K562 (cell line): ENCODE measurements around the gene MAGI2.

Experiments
- CEBPB ChIP-seq: fragments of 450-650 bp; IDR thresholded peaks from 2 replicates; pipeline ENCODE4 v1.6.1; 2016; ENCODE audit warnings: missing genetic modification characterization, missing compliant biosample characterization
- CHD1 ChIP-seq: fragments of 200-600 bp; sonication (generic); IDR thresholded peaks from one replicate; pipeline ENCODE4 v1.6.1; 2012; ENCODE audit warnings: mild to moderate bottlenecking, moderate library complexity, low read length, inconsistent platforms
- CHD4 ChIP-seq: fragments of 200-600 bp; sonication (generic); IDR thresholded peaks from 3 replicates; pipeline ENCODE4 v1.6.1; 2012; ENCODE audit warnings: low read depth, mild to moderate bottlenecking, mixed read lengths, low read length, inconsistent platforms; ENCODE audit not compliant: insufficient read depth, insufficient replicate concordance, poor library complexity, severe bottlenecking
- EZH2 ChIP-seq: IDR thresholded peaks from 2 replicates; pipeline ENCODE4 v1.6.1; 2012; ENCODE audit warnings: low read depth, mild to moderate bottlenecking, inconsistent platforms, low read length, borderline replicate concordance
- KAT7 ChIP-seq: sonication (generic); formaldehyde crosslinking; IDR thresholded peaks from 2 replicates; pipeline ENCODE4 v1.8.0; 2022; ENCODE audit warnings: missing genetic modification reagents, mild to moderate bottlenecking, borderline replicate concordance
- MAFF ChIP-seq: IDR thresholded peaks from 2 replicates; pipeline ENCODE4 v1.6.1; 2012; ENCODE audit warnings: low read length, improper control_type of control experiment
- MYBL2 ChIP-seq, 2 experiments: fragments of 450-650 bp in 1 of 2; sonication (generic) in 1 of 2; formaldehyde crosslinking in 1 of 2; IDR thresholded peaks; 2 replicates each; pipeline versions ENCODE4 v1.6.1 to v1.8.1; 2017 to 2022; ENCODE audit warnings: borderline replicate concordance in 1 of 2, inconsistent platforms in 1 of 2, low read depth in 1 of 2, mild to moderate bottlenecking in 1 of 2, missing genetic modification reagents in 1 of 2, moderate library complexity in 1 of 2
- POLR2AphosphoS5 ChIP-seq: IDR thresholded peaks from 2 replicates; pipeline ENCODE4 v1.6.1; 2011; ENCODE audit warnings: mild to moderate bottlenecking, low read depth, low read length, moderate library complexity; ENCODE audit not compliant: control insufficient read depth, insufficient read depth
- ZNF140 ChIP-seq: fragments of 250-450 bp; sonication (Bioruptor Pico); IDR thresholded peaks from 2 replicates; pipeline ENCODE4 v1.8.0; 2021; ENCODE audit warnings: moderate library complexity, mild to moderate bottlenecking, inconsistent platforms
- ZNF274 ChIP-seq: IDR thresholded peaks from 2 replicates; pipeline ENCODE4 v1.6.1; 2011; ENCODE audit warnings: low read depth, mild to moderate bottlenecking, low read length, moderate library complexity, borderline replicate concordance
- TF ChIP-seq, protein P1 (sequence below), 2 experiments: fragments of 450-650 bp; formaldehyde crosslinking in 1 of 2; IDR thresholded peaks; 2 replicates each; pipeline versions ENCODE4 v1.4.0 to v1.6.1; 2014 to 2020; ENCODE audit warnings: mild to moderate bottlenecking in 2 of 2, borderline replicate concordance in 1 of 2, low read depth in 1 of 2
- TF ChIP-seq, protein P2 (sequence below): sonication (generic); formaldehyde crosslinking; IDR thresholded peaks from 2 replicates; pipeline ENCODE4 v1.5.0; 2020; ENCODE audit warnings: missing genetic modification reagents
- TF ChIP-seq, protein P3 (sequence below): fragments of 450-650 bp; IDR thresholded peaks from 2 replicates; pipeline ENCODE4 v1.6.1; 2016; ENCODE audit warnings: low read depth

DNA sequence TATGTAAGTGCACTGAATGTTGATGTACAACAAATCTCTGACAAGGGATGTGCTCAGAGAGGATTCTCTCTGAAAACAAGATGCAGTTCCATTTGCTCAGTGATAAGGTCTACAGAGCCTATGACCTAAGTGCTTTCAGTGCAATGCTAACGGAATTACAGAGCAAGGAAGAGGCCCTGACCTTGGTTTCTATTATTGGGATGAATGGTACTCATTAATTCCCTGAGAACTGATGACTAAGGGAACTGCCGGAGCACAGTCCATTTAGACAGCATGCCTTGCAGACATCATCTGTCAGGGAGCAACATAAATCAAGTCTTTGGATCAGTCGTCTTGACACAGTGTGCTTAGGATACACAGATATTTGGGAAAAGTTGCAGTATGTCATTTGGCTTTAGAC is 1314.1 kb downstream of the MAGI2 start:
- TF ChIP-seq CHD1: no peak
- no peak for TF ChIP-seq MYBL2 (IDR thresholded peaks at IDR 0.05; ENCODE audit: low read depth)
- no peak for TF ChIP-seq MYBL2 (CRISPR knock-in tag; IDR thresholded peaks at IDR 0.05; ENCODE audit: borderline replicate concordance)
- no peak for TF ChIP-seq EZH2
- TF ChIP-seq, protein P1, sequence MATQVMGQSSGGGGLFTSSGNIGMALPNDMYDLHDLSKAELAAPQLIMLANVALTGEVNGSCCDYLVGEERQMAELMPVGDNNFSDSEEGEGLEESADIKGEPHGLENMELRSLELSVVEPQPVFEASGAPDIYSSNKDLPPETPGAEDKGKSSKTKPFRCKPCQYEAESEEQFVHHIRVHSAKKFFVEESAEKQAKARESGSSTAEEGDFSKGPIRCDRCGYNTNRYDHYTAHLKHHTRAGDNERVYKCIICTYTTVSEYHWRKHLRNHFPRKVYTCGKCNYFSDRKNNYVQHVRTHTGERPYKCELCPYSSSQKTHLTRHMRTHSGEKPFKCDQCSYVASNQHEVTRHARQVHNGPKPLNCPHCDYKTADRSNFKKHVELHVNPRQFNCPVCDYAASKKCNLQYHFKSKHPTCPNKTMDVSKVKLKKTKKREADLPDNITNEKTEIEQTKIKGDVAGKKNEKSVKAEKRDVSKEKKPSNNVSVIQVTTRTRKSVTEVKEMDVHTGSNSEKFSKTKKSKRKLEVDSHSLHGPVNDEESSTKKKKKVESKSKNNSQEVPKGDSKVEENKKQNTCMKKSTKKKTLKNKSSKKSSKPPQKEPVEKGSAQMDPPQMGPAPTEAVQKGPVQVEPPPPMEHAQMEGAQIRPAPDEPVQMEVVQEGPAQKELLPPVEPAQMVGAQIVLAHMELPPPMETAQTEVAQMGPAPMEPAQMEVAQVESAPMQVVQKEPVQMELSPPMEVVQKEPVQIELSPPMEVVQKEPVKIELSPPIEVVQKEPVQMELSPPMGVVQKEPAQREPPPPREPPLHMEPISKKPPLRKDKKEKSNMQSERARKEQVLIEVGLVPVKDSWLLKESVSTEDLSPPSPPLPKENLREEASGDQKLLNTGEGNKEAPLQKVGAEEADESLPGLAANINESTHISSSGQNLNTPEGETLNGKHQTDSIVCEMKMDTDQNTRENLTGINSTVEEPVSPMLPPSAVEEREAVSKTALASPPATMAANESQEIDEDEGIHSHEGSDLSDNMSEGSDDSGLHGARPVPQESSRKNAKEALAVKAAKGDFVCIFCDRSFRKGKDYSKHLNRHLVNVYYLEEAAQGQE (IDR thresholded peaks at IDR 0.05; ENCODE audit: borderline replicate concordance): no peak
- TF ChIP-seq, protein P1 (CRISPR knock-in tag; IDR thresholded peaks at IDR 0.05; ENCODE audit: low read depth): no peak
- TF ChIP-seq CHD4: no peak
- no peak for TF ChIP-seq POLR2AphosphoS5
- TF ChIP-seq, protein P2, sequence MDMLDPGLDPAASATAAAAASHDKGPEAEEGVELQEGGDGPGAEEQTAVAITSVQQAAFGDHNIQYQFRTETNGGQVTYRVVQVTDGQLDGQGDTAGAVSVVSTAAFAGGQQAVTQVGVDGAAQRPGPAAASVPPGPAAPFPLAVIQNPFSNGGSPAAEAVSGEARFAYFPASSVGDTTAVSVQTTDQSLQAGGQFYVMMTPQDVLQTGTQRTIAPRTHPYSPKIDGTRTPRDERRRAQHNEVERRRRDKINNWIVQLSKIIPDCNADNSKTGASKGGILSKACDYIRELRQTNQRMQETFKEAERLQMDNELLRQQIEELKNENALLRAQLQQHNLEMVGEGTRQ (CRISPR knock-in tag): no peak
- no peak for TF ChIP-seq ZNF274
- TF ChIP-seq, protein P3, sequence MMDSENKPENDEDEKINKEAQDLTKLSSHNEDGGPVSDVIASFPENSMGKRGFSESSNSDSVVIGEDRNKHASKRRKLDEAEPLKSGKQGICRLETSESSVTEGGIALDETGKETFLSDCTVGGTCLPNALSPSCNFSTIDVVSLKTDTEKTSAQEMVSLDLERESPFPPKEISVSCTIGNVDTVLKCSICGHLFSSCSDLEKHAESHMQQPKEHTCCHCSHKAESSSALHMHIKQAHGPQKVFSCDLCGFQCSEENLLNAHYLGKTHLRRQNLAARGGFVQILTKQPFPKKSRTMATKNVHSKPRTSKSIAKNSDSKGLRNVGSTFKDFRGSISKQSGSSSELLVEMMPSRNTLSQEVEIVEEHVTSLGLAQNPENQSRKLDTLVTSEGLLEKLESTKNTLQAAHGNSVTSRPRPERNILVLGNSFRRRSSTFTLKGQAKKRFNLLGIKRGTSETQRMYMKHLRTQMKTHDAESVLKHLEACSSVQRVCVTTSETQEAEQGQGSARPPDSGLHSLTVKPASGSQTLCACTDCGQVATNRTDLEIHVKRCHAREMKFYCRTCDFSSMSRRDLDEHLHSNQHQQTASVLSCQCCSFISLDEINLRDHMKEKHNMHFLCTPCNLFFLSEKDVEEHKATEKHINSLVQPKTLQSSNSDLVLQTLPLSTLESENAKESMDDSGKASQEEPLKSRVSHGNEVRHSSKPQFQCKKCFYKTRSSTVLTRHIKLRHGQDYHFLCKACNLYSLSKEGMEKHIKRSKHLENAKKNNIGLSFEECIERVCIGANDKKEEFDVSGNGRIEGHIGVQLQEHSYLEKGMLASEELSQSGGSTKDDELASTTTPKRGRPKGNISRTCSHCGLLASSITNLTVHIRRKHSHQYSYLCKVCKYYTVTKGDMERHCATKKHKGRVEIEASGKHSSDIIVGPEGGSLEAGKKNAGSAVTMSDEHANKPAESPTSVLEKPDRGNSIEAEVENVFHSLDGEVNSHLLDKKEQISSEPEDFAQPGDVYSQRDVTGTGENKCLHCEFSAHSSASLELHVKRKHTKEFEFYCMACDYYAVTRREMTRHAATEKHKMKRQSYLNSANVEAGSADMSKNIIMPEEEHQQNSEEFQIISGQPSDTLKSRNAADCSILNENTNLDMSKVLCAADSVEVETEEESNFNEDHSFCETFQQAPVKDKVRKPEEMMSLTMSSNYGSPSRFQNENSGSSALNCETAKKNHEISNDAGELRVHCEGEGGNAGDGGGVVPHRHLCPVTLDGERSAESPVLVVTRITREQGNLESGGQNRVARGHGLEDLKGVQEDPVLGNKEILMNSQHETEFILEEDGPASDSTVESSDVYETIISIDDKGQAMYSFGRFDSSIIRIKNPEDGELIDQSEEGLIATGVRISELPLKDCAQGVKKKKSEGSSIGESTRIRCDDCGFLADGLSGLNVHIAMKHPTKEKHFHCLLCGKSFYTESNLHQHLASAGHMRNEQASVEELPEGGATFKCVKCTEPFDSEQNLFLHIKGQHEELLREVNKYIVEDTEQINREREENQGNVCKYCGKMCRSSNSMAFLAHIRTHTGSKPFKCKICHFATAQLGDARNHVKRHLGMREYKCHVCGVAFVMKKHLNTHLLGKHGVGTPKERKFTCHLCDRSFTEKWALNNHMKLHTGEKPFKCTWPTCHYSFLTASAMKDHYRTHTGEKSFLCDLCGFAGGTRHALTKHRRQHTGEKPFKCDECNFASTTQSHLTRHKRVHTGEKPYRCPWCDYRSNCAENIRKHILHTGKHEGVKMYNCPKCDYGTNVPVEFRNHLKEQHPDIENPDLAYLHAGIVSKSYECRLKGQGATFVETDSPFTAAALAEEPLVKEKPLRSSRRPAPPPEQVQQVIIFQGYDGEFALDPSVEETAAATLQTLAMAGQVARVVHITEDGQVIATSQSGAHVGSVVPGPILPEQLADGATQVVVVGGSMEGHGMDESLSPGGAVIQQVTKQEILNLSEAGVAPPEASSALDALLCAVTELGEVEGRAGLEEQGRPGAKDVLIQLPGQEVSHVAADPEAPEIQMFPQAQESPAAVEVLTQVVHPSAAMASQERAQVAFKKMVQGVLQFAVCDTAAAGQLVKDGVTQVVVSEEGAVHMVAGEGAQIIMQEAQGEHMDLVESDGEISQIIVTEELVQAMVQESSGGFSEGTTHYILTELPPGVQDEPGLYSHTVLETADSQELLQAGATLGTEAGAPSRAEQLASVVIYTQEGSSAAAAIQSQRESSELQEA: no peak
- no peak for TF ChIP-seq KAT7 (CRISPR knock-in tag)
- no peak for TF ChIP-seq ZNF140 (CRISPR knock-in tag)
- TF ChIP-seq CEBPB (tag): no peak
- TF ChIP-seq MAFF: no peak
